Smooth muscle cell (in vitro differentiated cells): Measurements from ENCODE around the gene LIPA. TPM values are rescaled to one million over a fixed set of nuclear protein-coding genes. Genes with fewer than 3 reads are reported as not detected.

Experiments
- DNase-seq: peaks from one replicate; lab custom pipeline; 2025; ENCODE audit not compliant: unreplicated experiment; lab: John Stamatoyannopoulos, UW
- H2AFZ ChIP-seq: fragments of 200-600 bp; sonication (generic); 2 replicates; pipeline ENCODE4 v1.6.0; 2016; ENCODE audit warnings: antibody characterized with exemption, low read depth, mild to moderate bottlenecking
- H3F3A ChIP-seq: fragments of 200-600 bp; sonication (generic); 2 replicates; pipeline ENCODE4 v1.6.0; 2017; ENCODE audit warnings: antibody characterized with exemption, low read depth
- H3K27ac ChIP-seq: fragments of 200-600 bp; sonication (generic); 2 replicates; pipeline ENCODE4 v1.5.1; 2016; ENCODE audit warnings: low read depth, mild to moderate bottlenecking
- H3K27me3 ChIP-seq: fragments of 200-600 bp; sonication (generic); 2 replicates; pipeline ENCODE4 v1.6.1; 2016; ENCODE audit warnings: low read depth, mild to moderate bottlenecking
- H3K36me3 ChIP-seq: fragments of 200-600 bp; sonication (generic); 2 replicates; pipeline ENCODE4 v1.5.1; 2016; ENCODE audit warnings: low read depth
- H3K4me1 ChIP-seq: fragments of 200-600 bp; sonication (generic); 2 replicates; pipeline ENCODE4 v1.5.1; 2016; ENCODE audit warnings: low read depth
- H3K4me2 ChIP-seq: fragments of 200-600 bp; sonication (generic); 2 replicates; pipeline ENCODE4 v1.6.0; 2016; ENCODE audit warnings: mild to moderate bottlenecking
- H3K4me3 ChIP-seq: fragments of 200-600 bp; sonication (generic); 2 replicates; pipeline ENCODE4 v1.5.1; 2016; ENCODE audit warnings: mild to moderate bottlenecking
- H3K79me2 ChIP-seq: fragments of 200-600 bp; sonication (generic); 2 replicates; pipeline ENCODE4 v1.6.0; 2016; ENCODE audit warnings: low read depth, mild to moderate bottlenecking
- H3K9ac ChIP-seq: fragments of 200-600 bp; sonication (generic); 2 replicates; pipeline ENCODE4 v1.6.0; 2016; ENCODE audit warnings: low read depth
- H3K9me3 ChIP-seq: fragments of 200-600 bp; sonication (generic); replicated peaks from 2 replicates; pipeline ENCODE4 v1.5.1; 2016; ENCODE audit warnings: low read depth
- H4K20me1 ChIP-seq: fragments of 200-600 bp; sonication (generic); 2 replicates; pipeline ENCODE4 v1.6.0; 2016; ENCODE audit warnings: low read depth
- WGBS: methylation state at CpG from one replicate; pipeline ENCODE4 v1.1.7; 2016; ENCODE audit warnings: low lambda C conversion rate; 5-methylcytosine and 5-hydroxymethylcytosine counted together
- polyA plus RNA-seq: library from polyadenylated mRNA; unstranded; fragments of >200 nt; fragmentation: Nextera tagmentation; extraction: Ambion mirVana; gene quantifications from 2 replicates; pipeline ENCODE4 v1.2.1, GENCODE V29; 2016
- total RNA-seq: library from RNA; depleted of rRNA; stranded (reverse); fragments of >200 nt; gene quantifications from 2 replicates; pipeline ENCODE4 v1.2.3, GENCODE V29; 2014
- TF ChIP-seq, protein P1 (sequence below): fragments of 200-600 bp; sonication (generic); IDR thresholded peaks from 2 replicates; pipeline ENCODE4 v1.5.1; 2017; ENCODE audit warnings: borderline replicate concordance, mild to moderate bottlenecking, antibody characterized with exemption; ENCODE audit not compliant: insufficient read depth, poor library complexity, severe bottlenecking

Gene LIPA
- total and polyA plus RNA-seq, 2 experiments from 2014 or later: 27.1 to 34.4 TPM

GRCh38 chr10:89207181-89207800 is 44.3 kb downstream of the LIPA start, which contains the start of gene CH25H:
CH25H (minus strand) TSS chr10:89207317; CDS start chr10:89207292, 25 bp downstream.
- Histone ChIP-seq H3K27ac (no peak within 1 kb of the TSS), H3F3A (no peaks in the 10 kb centered on the region), H3K9me3 (no peaks in the 10 kb centered on the region), H2AFZ (peak within 1 kb of the TSS; percentile 48), H4K20me1 (no peaks in the 10 kb centered on the region), H3K4me1 (peaks cover 9% of the 10 kb centered on the region), H3K36me3 (no peaks in the 10 kb centered on the region), H3K9ac (no peak within 1 kb of the TSS), H3K27me3 (peaks cover 94% of the 10 kb centered on the region), H3K4me2 (peak within 1 kb of the TSS; percentile 80), H3K79me2 (no peaks in the 10 kb centered on the region), H3K4me3 (peak within 1 kb of the TSS; percentile 50)
- TF ChIP-seq, protein P1, sequence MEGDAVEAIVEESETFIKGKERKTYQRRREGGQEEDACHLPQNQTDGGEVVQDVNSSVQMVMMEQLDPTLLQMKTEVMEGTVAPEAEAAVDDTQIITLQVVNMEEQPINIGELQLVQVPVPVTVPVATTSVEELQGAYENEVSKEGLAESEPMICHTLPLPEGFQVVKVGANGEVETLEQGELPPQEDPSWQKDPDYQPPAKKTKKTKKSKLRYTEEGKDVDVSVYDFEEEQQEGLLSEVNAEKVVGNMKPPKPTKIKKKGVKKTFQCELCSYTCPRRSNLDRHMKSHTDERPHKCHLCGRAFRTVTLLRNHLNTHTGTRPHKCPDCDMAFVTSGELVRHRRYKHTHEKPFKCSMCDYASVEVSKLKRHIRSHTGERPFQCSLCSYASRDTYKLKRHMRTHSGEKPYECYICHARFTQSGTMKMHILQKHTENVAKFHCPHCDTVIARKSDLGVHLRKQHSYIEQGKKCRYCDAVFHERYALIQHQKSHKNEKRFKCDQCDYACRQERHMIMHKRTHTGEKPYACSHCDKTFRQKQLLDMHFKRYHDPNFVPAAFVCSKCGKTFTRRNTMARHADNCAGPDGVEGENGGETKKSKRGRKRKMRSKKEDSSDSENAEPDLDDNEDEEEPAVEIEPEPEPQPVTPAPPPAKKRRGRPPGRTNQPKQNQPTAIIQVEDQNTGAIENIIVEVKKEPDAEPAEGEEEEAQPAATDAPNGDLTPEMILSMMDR: no peak
- WGBS: 4% methylated on average over 28 of the region's 28 CpGs
- DNase-seq: peak; percentile 18

- TF ChIP-seq, protein P1: no peak
- H2AFZ ChIP-seq: peak overlapping the region; percentile 48
- H3K9me3 ChIP-seq: no peaks in the 10 kb centered on the region
- no peaks in the 10 kb centered on the region for H4K20me1 ChIP-seq
- H3K4me2 ChIP-seq: peak overlapping the region; percentile 80
- no peak for DNase-seq
- H3K27me3 ChIP-seq: peaks cover 99% of the 10 kb centered on the region
- H3K36me3 ChIP-seq: no peaks in the 10 kb centered on the region
- no peak overlapping the region for H3K9ac ChIP-seq
- no peak overlapping the region for H3K27ac ChIP-seq
- peaks cover 9% of the 10 kb centered on the region for H3K4me1 ChIP-seq
- WGBS: 9% methylated on average over 41 of the region's 42 CpGs
- H3K4me3 ChIP-seq: peak overlapping the region; percentile 50
- no peaks in the 10 kb centered on the region for H3F3A ChIP-seq
- H3K79me2 ChIP-seq: no peaks in the 10 kb centered on the region
These were observed 45.0 kb downstream of the LIPA start for GRCh38 chr10:89206402-89207180.

GRCh38 chr10:89204621-89205185 is 46.9 kb downstream of the LIPA start:
- Histone ChIP-seq H3K79me2 (no peaks in the 10 kb centered on the region), H3K4me1 (peaks cover 9% of the 10 kb centered on the region), H3K9me3 (no peaks in the 10 kb centered on the region), H3K9ac (no peak overlapping the region), H3K27ac (no peak overlapping the region), H3K4me2 (no peak overlapping the region), H2AFZ (no peak overlapping the region), H3K36me3 (no peaks in the 10 kb centered on the region), H3K4me3 (no peak overlapping the region), H3K27me3 (peaks cover 80% of the 10 kb centered on the region), H4K20me1 (no peaks in the 10 kb centered on the region), H3F3A (no peaks in the 10 kb centered on the region)
- DNase-seq: no peak
- TF ChIP-seq, protein P1: no peak
- 70% methylated on average over 6 of the region's 6 CpGs for WGBS
